RWPE1 (cell line): ENCODE measurements around the gene SKP2.

Experiments
- CTCF ChIA-PET: fragments of 350-600 bp; sonication (Branson Sonifier 250); formaldehyde crosslinking; extraction: SDS; loops from one replicate; lab custom pipeline; 2021; lab: Yijun Ruan, JAX
- POLR2A ChIA-PET: fragments of 400-600 bp; formaldehyde crosslinking; extraction: SDS; loops from one replicate; lab custom pipeline; 2020; ENCODE audit warnings: antibody characterized with exemption; ENCODE audit not compliant: low non-redundant PET; lab: Yijun Ruan, JAX
- DNase-seq: peaks from one replicate; pipeline ENCODE4 v3.0.0; 2012; ENCODE audit warnings: low spot score
- H3K27ac ChIP-seq: fragments of 450-650 bp; 2 replicates; pipeline ENCODE4 v1.5.1; 2017
- CTCF ChIP-seq: fragments of 450-650 bp; conservative IDR thresholded peaks from 2 replicates; pipeline ENCODE4 v1.5.1; 2017; ENCODE audit warnings: low read depth, mild to moderate bottlenecking

The SKP2 gene

DNA sequence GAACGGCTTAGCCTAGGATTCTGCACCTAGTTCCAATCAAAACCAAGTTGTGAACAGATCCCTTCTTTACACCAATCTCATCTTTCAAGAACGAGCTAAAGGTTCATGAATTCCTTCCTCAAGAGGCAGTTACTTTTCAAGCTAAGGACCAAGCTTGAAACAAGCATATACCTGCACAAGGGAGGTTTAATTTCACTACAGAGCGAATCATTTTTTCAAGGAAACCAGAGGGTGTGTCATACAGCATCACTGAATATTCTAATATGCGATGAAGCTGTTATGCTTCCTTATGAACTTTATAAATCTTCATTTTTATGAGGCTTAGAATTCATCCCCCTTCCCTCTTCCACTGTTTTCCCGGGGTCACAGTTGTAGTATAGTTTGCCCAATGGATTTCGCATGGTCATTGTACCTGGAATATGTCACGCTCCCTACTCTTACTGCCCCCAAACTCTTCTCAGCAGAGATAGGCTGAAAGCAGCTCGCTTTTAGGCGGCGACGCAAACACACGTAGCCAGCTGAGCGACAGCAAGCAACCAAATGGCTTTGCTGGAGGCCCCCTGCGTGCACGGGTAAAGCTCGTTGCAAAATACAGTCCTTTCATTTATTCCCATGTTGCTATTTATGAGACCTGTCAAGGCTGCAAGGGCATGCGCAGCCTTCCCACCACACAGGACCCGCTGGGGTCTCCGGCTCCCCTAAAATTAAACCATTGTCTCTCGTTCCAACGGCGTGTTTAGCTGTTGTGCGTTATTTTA is 1.1 kb upstream of the SKP2 start:
- H3K27ac ChIP-seq = peak overlapping the region; percentile 75
- ChIA-PET CTCF (interaction anchor here (0.7 kb wide), 2 partner anchors 23 to 460 kb away, joined by 3 read pairs; no protein-coding TSS in a partner anchor), POLR2A (interaction anchor here (0.5 kb wide), 1 partner anchor 64 kb away, joined by 3 read pairs; no protein-coding TSS in a partner anchor)
- peak; percentile 28 for DNase-seq
- no peak for TF ChIP-seq CTCF

GRCh38 chr5:36152324-36153297 is 700 bp downstream of the SKP2 start:
- peak; percentile 17 for DNase-seq
- ChIA-PET CTCF (interaction anchor here (0.6 to 1.3 kb wide), 4 partner anchors 20 to 543 kb away, joined by 3 to 4 read pairs (median 4); no protein-coding TSS in a partner anchor), POLR2A (no interaction called here)
- peak overlapping the region; percentile 75 for H3K27ac ChIP-seq
- TF ChIP-seq CTCF = no peak

- POLR2A ChIA-PET = no interaction called here
- H3K27ac ChIP-seq = no peak overlapping the region
- CTCF ChIA-PET = interaction anchor here (0.6 to 0.7 kb wide), 2 partner anchors 150 to 543 kb away, joined by 3 read pairs; no protein-coding TSS in a partner anchor
- DNase-seq = no peak
- no peak for TF ChIP-seq CTCF
Measured at GRCh38 chr5:36153298-36153677, 1.4 kb downstream of the SKP2 start.

DNA sequence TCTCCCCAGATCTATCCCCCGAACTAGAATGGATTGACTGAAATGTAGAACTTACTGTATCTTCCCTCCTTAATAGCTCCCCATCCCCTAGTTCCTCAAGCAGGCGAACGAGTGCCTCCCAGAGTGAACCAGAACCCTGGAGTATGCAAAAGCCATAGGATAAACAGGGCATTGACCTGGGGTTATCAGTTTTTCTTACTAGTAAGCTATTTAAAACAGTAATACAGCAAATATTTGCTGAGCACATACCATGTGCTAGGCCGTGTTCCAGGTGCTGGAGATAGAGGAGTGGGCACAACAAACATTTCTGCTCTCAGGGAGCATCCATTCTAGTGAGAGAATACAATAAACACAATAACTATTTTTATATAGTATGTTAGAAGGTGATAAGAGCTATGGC is 1.8 kb downstream of the SKP2 start:
- no peak for TF ChIP-seq CTCF
- ChIA-PET CTCF (interaction anchor here (0.6 kb wide), 1 partner anchor 150 kb away, joined by 3 read pairs; no protein-coding TSS in a partner anchor), POLR2A (no interaction called here)
- no peak for DNase-seq
- H3K27ac ChIP-seq = no peak overlapping the region

DNA sequence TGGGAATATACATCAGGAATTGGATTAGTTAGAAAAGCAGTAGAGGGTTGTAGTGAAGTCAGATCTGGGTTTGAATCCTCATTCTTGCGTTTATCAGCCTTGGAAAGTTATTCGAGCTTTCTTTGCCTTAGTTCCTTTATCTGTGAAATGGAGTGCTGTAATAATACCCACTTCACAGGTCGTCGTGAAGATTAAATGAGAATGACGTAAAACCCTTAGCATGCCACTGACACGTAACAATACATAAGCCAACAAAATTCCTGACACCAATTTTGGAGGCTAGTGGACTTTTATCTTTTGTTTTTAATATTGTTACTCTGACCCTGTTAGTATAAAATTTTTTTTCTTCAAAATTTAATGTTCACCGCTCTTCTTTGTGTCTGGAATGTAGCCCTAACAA is 3.4 kb downstream of the SKP2 start:
- H3K27ac ChIP-seq = no peak overlapping the region
- POLR2A ChIA-PET = no interaction called here

More for the DNA sequence above, 3.4 kb downstream of the SKP2 start:
- no peak for DNase-seq
- TF ChIP-seq CTCF = no peak
- CTCF ChIA-PET = no interaction called here
